Measurements from ENCODE around the gene TEX19. TPM values are rescaled to one million over a fixed set of nuclear protein-coding genes. Genes with fewer than 3 reads are reported as not detected.

Gene TEX19
- total and polyA plus RNA-seq, 2 of the 4 experiments (the other 2 are of a cell fraction): under 0.01 to 0.03 TPM

GRCh38 chr17:82384730-82385481, 25.9 kb downstream of the TEX19 start:
- H3K4me2 ChIP-seq (ENCODE audit: low read depth, low read length): no peak overlapping the region
- dilution Hi-C loops (cut with HindIII; ENCODE audit: low sequenced_read_pairs, unreplicated experiment): no loop called here
- no peaks in the 10 kb centered on the region for H3K36me3 ChIP-seq (ENCODE audit: control insufficient read depth, insufficient read depth, low read length)
- no peak overlapping the region for H2BK5ac ChIP-seq (ENCODE audit: low read depth, low read length, poor library complexity, severe bottlenecking)
- H2BK15ac ChIP-seq (ENCODE audit: low read depth, low read length): no peak overlapping the region
- H2AK9ac ChIP-seq (replicated peaks; ENCODE audit: low read depth, low read length, poor library complexity): peak overlapping the region; percentile 28
- H3K14ac ChIP-seq (replicated peaks; ENCODE audit: low read depth, low read length): no peak overlapping the region
- H3K9ac ChIP-seq (ENCODE audit: low read depth, low read length): no peak overlapping the region
- H3K56ac ChIP-seq (ENCODE audit: extremely low read depth, insufficient read depth, low read length): no peak overlapping the region
- H3K18ac ChIP-seq (ENCODE audit: low read depth, low read length): no peak overlapping the region
- no peak overlapping the region for H3K4me3 ChIP-seq (ENCODE audit: insufficient read depth, low read depth, low read length)
- peaks cover 4% of the 10 kb centered on the region for H3K4me1 ChIP-seq (ENCODE audit: control insufficient read depth, insufficient read depth, low read length)
- H4K8ac ChIP-seq (ENCODE audit: low read depth in 2 of 2, low read length in 2 of 2): no peak overlapping the region
- ChIA-PET POLR2A (ENCODE audit: unreplicated experiment) (no interaction called here), CTCF (no interaction called here)
- intact Hi-C loops (cut with micrococcal nuclease): no loop called here
- no peak overlapping the region for H3K4ac ChIP-seq (ENCODE audit: low read depth, low read length)
- H4K5ac ChIP-seq (ENCODE audit: low read depth, low read length): no peak overlapping the region
- no peak overlapping the region for H2AK5ac ChIP-seq (ENCODE audit: low read depth, low read length)
- no peaks in the 10 kb centered on the region for H3K79me1 ChIP-seq (ENCODE audit: low read depth in 1 of 2, low read length in 2 of 2)
- H3K23ac ChIP-seq (ENCODE audit: low read depth, low read length): no peak overlapping the region
- no peak overlapping the region for H4K91ac ChIP-seq (ENCODE audit: insufficient read depth, low read depth, low read length)
- peaks cover 42% of the 10 kb centered on the region for H3K27me3 ChIP-seq (ENCODE audit: control insufficient read depth, insufficient read depth, low read length)
- H2BK120ac ChIP-seq (ENCODE audit: low read depth, low read length): no peak overlapping the region
- peak overlapping the region; percentile 11 for H2AFZ ChIP-seq (replicated peaks; ENCODE audit: low read length, poor library complexity)
- BruUV-seq (replicated peaks): no TSS peak
- in situ Hi-C loops (cut with MboI; ENCODE audit: low sequenced_read_pairs): no loop called here
- H3K27ac ChIP-seq (ENCODE audit: insufficient read depth, low read length): no peak overlapping the region
- no peaks in the 10 kb centered on the region for H3K9me3 ChIP-seq (ENCODE audit: control insufficient read depth, insufficient read depth, low read length)
- TF ChIP-seq CTCF (conservative IDR thresholded peaks at IDR 0.05; ENCODE audit: low read depth, low read length) (0 out of 2 replicates have a peak, but pooled peaks have one; percentile 1), SMC3 (IDR thresholded peaks at IDR 0.05; ENCODE audit: low read depth, low read length) (no peak)
- H4K20me1 ChIP-seq (ENCODE audit: insufficient read depth, low read length): no peaks in the 10 kb centered on the region; the same call in 1 of the 2 replicates
- H3K9me1 ChIP-seq (ENCODE audit: insufficient read depth, low read length): peaks cover 4% of the 10 kb centered on the region; the same call in 1 of the 2 replicates
- 57% methylated on average over 13 of the region's 26 CpGs; no CpG with 5 or more reads in 1 of the 2 experiments for WGBS, 2 experiments (ENCODE audit: extremely low coverage in 2 of 2, insufficient read length in 1 of 2)
- DNase-seq (peak; percentile 41), ATAC-seq (ENCODE audit: low read depth) (peak; percentile 65)
- H2BK20ac ChIP-seq (ENCODE audit: low read depth, low read length): no peak overlapping the region

Measured in IMR-90 (cell line).